ENCODE measurements around the gene GPM6B. TPM values are rescaled to one million over a fixed set of nuclear protein-coding genes. Genes with fewer than 3 reads are reported as not detected.

GPM6B gene
- total RNA-seq, 1 donor from 2014 or later: 18.6 TPM

DNA sequence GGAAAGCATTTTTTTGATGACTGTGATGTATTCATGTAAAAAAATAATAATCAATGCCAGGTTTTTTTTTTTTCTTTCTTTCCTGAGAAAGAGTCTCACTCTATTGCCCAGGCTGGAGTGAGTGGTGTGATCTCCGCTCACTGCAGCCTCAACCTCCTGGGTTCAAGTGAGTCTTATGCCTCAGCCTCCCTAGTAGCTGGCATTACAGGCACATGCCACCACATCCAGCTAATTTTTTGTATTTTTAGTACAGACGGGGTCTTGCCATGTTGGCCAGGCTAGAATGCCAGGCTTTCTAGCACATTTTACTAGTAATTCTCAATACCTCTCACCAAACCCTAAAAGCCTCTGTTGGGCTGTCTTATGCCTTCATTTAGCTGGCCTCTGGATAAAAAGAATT is 25.7 kb downstream of the GPM6B start:
- peak overlapping the region in 1 of 2 donors; percentile 25 for H3K4me3 ChIP-seq
- H3K27me3 ChIP-seq: no peaks in the 10 kb centered on the region
- no peak for DNase-seq (ENCODE audit: low spot score in 2 of 2)
- no peaks in the 10 kb centered on the region for H3K36me3 ChIP-seq
- peaks cover 0 to 6% of the 10 kb centered on the region in 2 donors for H3K4me1 ChIP-seq
- TF ChIP-seq CTCF (IDR thresholded peaks at IDR 0.05): no peak
- peak overlapping the region; percentile 71 to 72 for H3K27ac ChIP-seq
- intact Hi-C loops (cut with DNase I): loop anchor here (5.0 kb wide), 1 partner anchor 106 kb away; no protein-coding TSS in a partner anchor
- H3K9me3 ChIP-seq: no peaks in the 10 kb centered on the region

GRCh38 chrX:13790206-13791131 is 26.4 kb downstream of the GPM6B start:
- peaks cover 0 to 6% of the 10 kb centered on the region in 2 donors for H3K4me1 ChIP-seq
- H3K36me3 ChIP-seq: no peaks in the 10 kb centered on the region
- DNase-seq (ENCODE audit: low spot score in 2 of 2): no peak
- intact Hi-C loops (cut with DNase I): loop anchor here (5.0 kb wide), 1 partner anchor 107 kb away; no protein-coding TSS in a partner anchor
- H3K9me3 ChIP-seq: no peaks in the 10 kb centered on the region
- peak overlapping the region in 1 of 2 donors; percentile 25 for H3K4me3 ChIP-seq
- no peaks in the 10 kb centered on the region for H3K27me3 ChIP-seq
- TF ChIP-seq CTCF (IDR thresholded peaks at IDR 0.05): no peak
- H3K27ac ChIP-seq: peak overlapping the region; percentile 71 to 72

- Histone ChIP-seq H3K27ac (no peak overlapping the region), H3K4me1 (peaks cover 0 to under 1% of the 10 kb centered on the region in 2 donors)
- no peak for DNase-seq (ENCODE audit: low spot score in 2 of 2)
Observed at GRCh38 chrX:13786048-13786447, 30.8 kb downstream of the GPM6B start.

GRCh38 chrX:13780868-13781427 is 35.9 kb downstream of the GPM6B start:
- Histone ChIP-seq H3K27ac (no peak overlapping the region), H3K9me3 (no peaks in the 10 kb centered on the region), H3K27me3 (no peaks in the 10 kb centered on the region), H3K4me3 (no peak overlapping the region), H3K36me3 (no peaks in the 10 kb centered on the region), H3K4me1 (no peaks in the 10 kb centered on the region)
- no peak for TF ChIP-seq CTCF (IDR thresholded peaks at IDR 0.05)
- intact Hi-C loops (cut with DNase I): no loop called here
- no peak for DNase-seq (ENCODE audit: low spot score in 2 of 2)

More at GRCh38 chrX:13786048-13786447, 30.8 kb downstream of the GPM6B start:
- intact Hi-C loops (cut with DNase I): no loop called here
- no peaks in the 10 kb centered on the region for H3K27me3 ChIP-seq
- TF ChIP-seq CTCF (IDR thresholded peaks at IDR 0.05): no peak
- no peaks in the 10 kb centered on the region for H3K36me3 ChIP-seq
- H3K9me3 ChIP-seq: no peaks in the 10 kb centered on the region
- no peak overlapping the region for H3K4me3 ChIP-seq

- no peaks in the 10 kb centered on the region for H3K27me3 ChIP-seq
- intact Hi-C loops (cut with DNase I): no loop called here
- no peak for DNase-seq (ENCODE audit: low spot score in 2 of 2)
- H3K36me3 ChIP-seq: peaks cover 0 to 10% of the 10 kb centered on the region in 2 donors
- no peak overlapping the region for H3K4me3 ChIP-seq
- H3K27ac ChIP-seq: no peak overlapping the region
- no peaks in the 10 kb centered on the region for H3K4me1 ChIP-seq
- peak in 1 of 3 experiments; percentile 9 for TF ChIP-seq CTCF (IDR thresholded peaks at IDR 0.05)
- H3K9me3 ChIP-seq: no peaks in the 10 kb centered on the region
Observed at GRCh38 chrX:13778916-13779315, 38.0 kb downstream of the GPM6B start.

Data from ascending aorta (tissue), 2 donors.